Fibroblast of pulmonary artery (primary cell): Measurements from ENCODE around the gene AKAP13.
A peak's percentile ranks its signal among the peaks of the same experiment; 100 is the strongest.

ENCODE experiments used
- DNase-seq: peaks from one replicate; pipeline ENCODE4 v3.0.0-alpha.2; 2010; ENCODE audit warnings: low read depth
- H3K4me3 ChIP-seq: replicated peaks from 2 replicates; pipeline ENCODE4 v1.5.1; 2011; ENCODE audit warnings: low read depth, mild to moderate bottlenecking, control low read depth, low read length, moderate library complexity
- CTCF ChIP-seq: IDR thresholded peaks from 2 replicates; pipeline ENCODE4 v1.5.1; 2011; ENCODE audit warnings: mild to moderate bottlenecking, control low read depth, low read length, inconsistent platforms; ENCODE audit errors: missing control alignments

AKAP13 gene

DNA sequence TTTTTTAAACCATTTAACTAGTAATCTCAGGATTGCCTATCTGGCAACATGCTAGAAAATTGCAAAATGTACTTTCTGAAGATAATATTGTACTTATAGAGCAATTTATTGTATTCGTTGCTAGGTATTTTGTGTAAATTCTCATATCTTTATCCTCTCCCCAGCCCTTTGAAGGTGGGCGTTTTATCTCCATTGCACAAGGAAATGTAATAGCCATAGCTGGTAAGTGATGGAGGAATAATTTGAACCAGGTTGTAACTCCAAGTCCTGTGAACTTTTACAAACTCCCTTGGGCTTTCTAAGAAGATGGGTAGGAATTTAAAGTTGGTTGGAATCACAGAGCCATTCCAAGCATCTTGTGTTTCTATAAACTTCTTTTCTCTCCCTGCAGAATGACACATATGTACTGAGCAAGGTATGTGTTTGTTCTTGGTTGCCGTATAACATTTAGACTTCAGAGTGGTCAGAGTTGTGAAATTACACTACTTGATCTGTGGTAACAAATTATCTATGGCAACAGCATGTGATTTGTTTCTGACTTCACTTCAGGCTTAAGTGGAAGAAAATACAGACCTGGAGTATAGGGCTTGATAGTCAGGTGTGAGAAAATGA lies 170.9 kb downstream of the AKAP13 start:
- peak; percentile 61 for DNase-seq
- no peak overlapping the region for H3K4me3 ChIP-seq
- no peak for TF ChIP-seq CTCF

- DNase-seq = no peak
- TF ChIP-seq CTCF = no peak
- H3K4me3 ChIP-seq = no peak overlapping the region
These were observed 174.6 kb downstream of the AKAP13 start for GRCh38 chr15:85554852-85555521.

- no peak for TF ChIP-seq CTCF
- DNase-seq = no peak
- no peak overlapping the region for H3K4me3 ChIP-seq
These were observed 175.6 kb downstream of the AKAP13 start for GRCh38 chr15:85555875-85556617.

GRCh38 chr15:85556618-85556895 lies 176.2 kb downstream of the AKAP13 start:
- no peak for TF ChIP-seq CTCF
- H3K4me3 ChIP-seq = no peak overlapping the region
- no peak for DNase-seq

DNA sequence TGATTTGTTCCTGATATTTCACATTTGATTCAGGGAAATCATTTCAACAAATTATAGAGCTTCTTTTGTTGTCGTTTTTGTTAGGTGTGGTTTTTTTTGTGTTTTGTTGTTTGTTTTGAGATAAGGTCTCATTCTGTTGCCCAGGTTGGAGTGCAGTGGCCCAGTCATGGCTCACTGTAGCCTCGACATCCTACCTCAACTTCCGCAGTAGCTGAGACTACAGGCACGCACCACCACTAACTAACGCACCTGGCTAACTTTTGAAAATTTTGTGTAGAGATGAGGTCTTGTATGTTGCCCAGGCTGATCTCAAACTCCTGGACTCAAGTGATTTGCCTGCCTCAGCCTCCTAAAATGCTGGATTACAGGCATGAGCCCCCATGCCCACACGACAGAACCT lies 177.0 kb downstream of the AKAP13 start:
- TF ChIP-seq CTCF = no peak
- no peak for DNase-seq
- H3K4me3 ChIP-seq = no peak overlapping the region

DNA sequence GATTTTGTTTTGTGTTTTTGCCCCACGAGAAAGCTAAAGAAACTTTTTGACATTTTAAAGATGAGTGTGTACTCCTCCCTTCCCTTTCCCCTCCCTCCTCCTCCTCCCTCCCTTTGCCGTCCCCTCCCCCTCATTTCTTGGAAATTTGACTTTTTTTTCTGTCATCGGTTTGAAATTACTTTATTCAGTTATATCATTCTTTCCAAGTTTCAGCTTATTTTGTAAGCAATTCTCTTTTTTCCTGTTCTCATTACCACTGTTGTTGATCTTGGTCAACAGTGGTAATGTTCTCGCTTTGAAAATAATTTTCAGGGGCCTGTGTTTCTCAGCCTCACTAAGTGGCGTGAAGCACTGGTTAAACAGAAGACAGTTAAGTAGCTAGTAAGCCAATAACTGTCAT lies 178.4 kb downstream of the AKAP13 start:
- TF ChIP-seq CTCF = no peak
- no peak for DNase-seq
- H3K4me3 ChIP-seq = no peak overlapping the region
